Measurements from ENCODE around the gene PDE11A.

DNA sequence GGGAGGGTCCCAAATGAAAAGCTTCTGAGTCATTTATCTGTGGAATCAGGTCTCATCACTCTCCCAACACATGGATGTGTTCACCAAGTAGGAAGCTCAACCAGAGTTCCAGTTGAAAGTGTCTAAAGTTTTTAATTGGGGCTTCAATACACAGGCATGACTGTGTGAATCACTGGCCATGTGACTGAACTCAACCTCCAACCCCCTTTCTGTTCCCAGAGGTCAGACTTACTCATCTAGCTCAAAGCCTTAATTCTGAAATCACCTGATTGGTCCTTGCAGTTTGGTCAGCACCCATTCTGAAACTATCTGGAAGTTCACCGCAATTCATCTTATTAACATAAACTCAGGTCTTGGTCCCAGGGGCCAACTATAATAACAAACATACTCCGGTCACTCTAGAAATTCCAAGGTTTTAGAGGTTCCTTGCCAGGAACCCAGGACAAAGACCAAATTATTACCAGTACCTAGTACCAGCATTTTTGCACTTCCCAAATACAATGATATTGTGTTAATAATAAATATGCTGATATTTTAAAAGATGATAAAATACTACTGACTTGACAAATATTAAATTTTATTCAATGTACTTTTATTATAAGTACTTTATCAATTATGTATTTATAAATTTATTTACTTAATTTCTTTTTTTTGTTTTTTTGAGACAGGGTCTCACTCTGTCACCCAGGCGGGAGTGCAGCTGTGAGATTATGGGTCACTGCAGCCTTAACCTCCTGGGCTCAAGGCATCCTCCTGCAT, 28.9 kb upstream of the PDE11A start:
- no peak for TF ChIP-seq CTCF (IDR thresholded peaks at IDR 0.05)
- TF ChIP-seq POLR2A (IDR thresholded peaks at IDR 0.05): no peak
- TF ChIP-seq EP300 (IDR thresholded peaks at IDR 0.05): no peak

All from tibial nerve (tissue), 4 donors.